ENCODE results near the gene KATNIP.

The KATNIP gene

DNA sequence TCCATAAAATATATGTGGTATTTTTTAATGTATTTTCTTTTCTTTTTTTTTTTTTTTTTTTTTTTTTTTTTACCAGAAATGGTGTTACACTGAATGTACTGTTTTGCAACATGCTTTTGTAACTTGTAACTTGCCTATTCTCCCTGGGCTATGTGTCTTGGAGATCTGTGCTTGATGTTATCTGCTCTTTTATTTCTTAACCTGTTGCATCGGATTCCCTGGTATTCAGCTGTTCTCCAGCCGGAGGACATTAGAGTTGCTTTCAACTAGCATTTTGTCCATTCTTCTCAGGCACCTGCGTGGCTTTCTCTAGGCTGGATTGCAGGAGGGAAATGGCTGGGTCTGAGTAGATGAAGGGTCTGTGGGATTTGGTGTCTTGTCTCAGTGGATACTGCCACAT is 47.4 kb downstream of the KATNIP start:
- no peak for DNase-seq (ENCODE audit: low spot score)
- in situ Hi-C loops (cut with MboI; ENCODE audit: low pct_unique_long_range_greater_than_20kb, low sequenced_read_pairs, unreplicated experiment), result no loop called here
- no peak for TF ChIP-seq CTCF (IDR thresholded peaks at IDR 0.05; ENCODE audit: extremely low read depth, insufficient read depth, missing control alignments)

- TF ChIP-seq CTCF (IDR thresholded peaks at IDR 0.05; ENCODE audit: extremely low read depth, insufficient read depth, missing control alignments), result no peak
- in situ Hi-C loops (cut with MboI; ENCODE audit: low pct_unique_long_range_greater_than_20kb, low sequenced_read_pairs, unreplicated experiment), result no loop called here
- DNase-seq (ENCODE audit: low spot score), result no peak
These were observed 48.3 kb downstream of the KATNIP start for GRCh38 chr16:27598220-27598619.

GRCh38 chr16:27598931-27599565 is 49.1 kb downstream of the KATNIP start:
- no peak for DNase-seq (ENCODE audit: low spot score)
- in situ Hi-C loops (cut with MboI; ENCODE audit: low pct_unique_long_range_greater_than_20kb, low sequenced_read_pairs, unreplicated experiment), result no loop called here
- no peak for TF ChIP-seq CTCF (IDR thresholded peaks at IDR 0.05; ENCODE audit: extremely low read depth, insufficient read depth, missing control alignments)

DNA sequence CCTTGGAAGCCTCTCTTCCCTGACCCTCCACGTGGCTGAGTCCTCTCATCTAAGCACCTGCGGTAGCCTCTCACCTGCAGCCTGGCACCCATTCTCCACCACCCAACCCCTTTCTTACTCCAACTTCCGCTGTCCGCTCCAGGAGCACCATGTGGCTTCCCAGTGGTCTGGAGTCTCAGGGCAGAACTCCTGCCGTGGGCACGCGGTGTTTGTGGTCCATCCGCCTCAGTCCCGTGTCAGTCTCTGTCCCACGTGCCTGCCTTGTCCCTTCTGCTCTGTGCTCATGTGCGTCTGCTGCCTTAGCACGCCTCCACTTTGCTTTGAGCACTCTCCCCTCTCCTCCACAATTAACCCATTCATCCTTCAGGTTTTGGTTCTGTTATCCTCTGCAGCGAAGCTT is 49.7 kb downstream of the KATNIP start:
- no peak for TF ChIP-seq CTCF (IDR thresholded peaks at IDR 0.05; ENCODE audit: extremely low read depth, insufficient read depth, missing control alignments)
- no peak for DNase-seq (ENCODE audit: low spot score)
- in situ Hi-C loops (cut with MboI; ENCODE audit: low pct_unique_long_range_greater_than_20kb, low sequenced_read_pairs, unreplicated experiment), result no loop called here
